ENCODE data around the gene DPEP3.

- TF ChIP-seq CTCF (IDR thresholded peaks at IDR 0.05): no peak
- TF ChIP-seq POLR2A (IDR thresholded peaks at IDR 0.05): no peak
Observed at GRCh38 chr16:67940446-67941089, 39.7 kb downstream of the DPEP3 start.

Data from thyroid gland (tissue), 4 donors.